ENCODE results near the gene SIX1.

GRCh38 chr14:60658909-60659585 is 9.8 kb upstream of the SIX1 start:
- TF ChIP-seq CTCF (IDR thresholded peaks at IDR 0.05 in 8 of 11, conservative IDR thresholded peaks at IDR 0.05 in 3 of 11) (no peak), POLR2A (IDR thresholded peaks at IDR 0.05) (no peak), POLR2AphosphoS5 (IDR thresholded peaks at IDR 0.05) (no peak)

All from spleen (tissue), 7 donors.